B cell (primary cell): ENCODE data around the gene PAX3. TPM values are rescaled to one million over a fixed set of nuclear protein-coding genes. Genes with fewer than 3 reads are reported as not detected.

ENCODE experiments used
- ATAC-seq: fragments of 200-7000 bp; cut with Tn5 transposase; one replicate; pipeline ENCODE4 v1.10.0; 2021; ENCODE audit warnings: low read depth, mild to moderate bottlenecking, moderate number of reproducible peaks, moderate library complexity
- CTCF ChIA-PET: fragments of 350-600 bp; sonication (Branson Sonifier 250); formaldehyde crosslinking; loops from one replicate; lab custom pipeline; 2021; ENCODE audit warnings: antibody characterized with exemption, inconsistent platforms; lab: Charles Lee
- POLR2A ChIA-PET: fragments of 350-600 bp; sonication (Branson Sonifier 250); formaldehyde crosslinking; loops from one replicate; lab custom pipeline; 2021; ENCODE audit warnings: antibody characterized with exemption; lab: Charles Lee
- DNase-seq: peaks from one replicate; pipeline ENCODE4 v3.0.0; 2013
- H2AFZ ChIP-seq: 2 replicates; pipeline ENCODE4 v1.6.1; 2012; ENCODE audit warnings: mild to moderate bottlenecking, low read depth, low read length; ENCODE audit not compliant: insufficient read depth, poor library complexity, severe bottlenecking
- H3K27ac ChIP-seq, 2 donors: 1 replicate in 1 of 2; 2 replicates in 1 of 2; pipeline ENCODE4 v1.5.1; 2012 to 2013; ENCODE audit warnings: low read length in 2 of 2, mild to moderate bottlenecking in 2 of 2, moderate library complexity in 1 of 2
- H3K27me3 ChIP-seq, 4 experiments: fragments of 200-600 bp in 1 of 4; sonication (generic) in 1 of 4; replicated peaks in 1 of 4; 1 replicate in 2 of 4; 2 replicates in 2 of 4; pipeline versions ENCODE4 v1.6.1 to v1.7.0; 2013 to 2016; ENCODE audit warnings: low read length in 3 of 4, mild to moderate bottlenecking in 2 of 4, mixed read lengths in 1 of 4, moderate library complexity in 1 of 4; ENCODE audit not compliant: insufficient read depth in 4 of 4, control insufficient read depth in 3 of 4; ENCODE audit errors: control extremely low read depth in 1 of 4
- H3K36me3 ChIP-seq, 2 experiments: replicated peaks in 1 of 2; 1 replicate in 1 of 2; 2 replicates in 1 of 2; pipeline versions ENCODE4 v1.6.1 to v1.7.1; 2013; ENCODE audit warnings: low read length in 1 of 2; ENCODE audit not compliant: insufficient read depth in 2 of 2, control insufficient read depth in 1 of 2; ENCODE audit errors: control extremely low read depth in 1 of 2, extremely low read depth in 1 of 2
- H3K4me1 ChIP-seq, 2 donors: fragments of 200-600 bp in 1 of 2; sonication (generic) in 1 of 2; 1 replicate in 1 of 2; 2 replicates in 1 of 2; pipeline versions ENCODE4 v1.5.1 to v1.6.1; 2013 to 2017; ENCODE audit warnings: low read length in 2 of 2; ENCODE audit not compliant: control insufficient read depth in 2 of 2, insufficient read depth in 2 of 2
- H3K4me2 ChIP-seq: replicated peaks from 2 replicates; pipeline ENCODE3; 2012; ENCODE audit warnings: mild to moderate bottlenecking, low read depth, low read length; ENCODE audit not compliant: poor library complexity, severe bottlenecking
- H3K4me3 ChIP-seq, 5 experiments: fragments of 200-600 bp in 1 of 5; sonication (generic) in 1 of 5; 1 replicate in 3 of 5; 2 replicates in 2 of 5; pipeline versions ENCODE4 v1.5.1 to v1.7.0; 2011 to 2016; ENCODE audit warnings: low read length in 4 of 5, mild to moderate bottlenecking in 4 of 5, low read depth in 2 of 5, control low read depth in 1 of 5, moderate library complexity in 1 of 5; ENCODE audit not compliant: insufficient read depth in 1 of 5; ENCODE audit errors: control extremely low read depth in 1 of 5, extremely low read depth in 1 of 5
- H3K79me2 ChIP-seq: fragments of 200-600 bp; sonication (generic); one replicate; pipeline ENCODE4 v1.6.0; 2016; ENCODE audit warnings: low read length; ENCODE audit not compliant: control insufficient read depth, insufficient read depth
- H3K9ac ChIP-seq: fragments of 200-600 bp; sonication (generic); 2 replicates; pipeline ENCODE4 v1.6.1; 2017; ENCODE audit warnings: mild to moderate bottlenecking, low read length, moderate library complexity
- H3K9me3 ChIP-seq, 3 donors: one replicate each; pipeline versions ENCODE4 v1.6.1 to v1.7.1; 2013; ENCODE audit warnings: low read length in 2 of 3; ENCODE audit not compliant: control insufficient read depth in 2 of 3, insufficient read depth in 1 of 3; ENCODE audit errors: control extremely low read depth in 1 of 3
- H4K20me1 ChIP-seq: 2 replicates; pipeline ENCODE4 v1.6.0; 2012; ENCODE audit warnings: mild to moderate bottlenecking, low read length; ENCODE audit not compliant: insufficient read depth, control insufficient read depth, poor library complexity, severe bottlenecking
- H3K27ac Mint-ChIP-seq: one replicate; pipeline ENCODE4 v1.8.0; 2021; ENCODE audit warnings: mixed read lengths
- H3K27me3 Mint-ChIP-seq: one replicate; pipeline ENCODE4 v1.8.0; 2021; ENCODE audit warnings: mixed read lengths
- H3K4me1 Mint-ChIP-seq: one replicate; pipeline ENCODE4 v1.8.0; 2021; ENCODE audit warnings: mixed read lengths
- H3K4me3 Mint-ChIP-seq: one replicate; pipeline ENCODE4 v1.8.0; 2021; ENCODE audit warnings: mixed read lengths
- H3K9me3 Mint-ChIP-seq: one replicate; pipeline ENCODE4 v1.8.0; 2022; ENCODE audit warnings: mixed read lengths; ENCODE audit not compliant: insufficient read depth
- EZH2 ChIP-seq: IDR thresholded peaks from 2 replicates; pipeline ENCODE4 v1.6.1; 2012; ENCODE audit warnings: borderline replicate concordance, low read depth, mild to moderate bottlenecking, moderate library complexity, low read length; ENCODE audit not compliant: insufficient read depth, poor library complexity, severe bottlenecking
- WGBS: methylation state at CpG from one replicate; pipeline ENCODE4 v1.1.5; 2013; ENCODE audit warnings: missing lambda C conversion rate; ENCODE audit not compliant: insufficient coverage; 5-methylcytosine and 5-hydroxymethylcytosine counted together
- intact Hi-C: fragments of 100-400 bp; cut with micrococcal nuclease; formaldehyde crosslinking; loops from one replicate; pipeline ENCODE4 v1.10.0; 2022
- polyA plus RNA-seq: library from polyadenylated mRNA; depleted of rRNA; stranded (reverse); fragments of >200 nt; gene quantifications from 2 replicates; pipeline ENCODE4 v1.2.3, GENCODE V29; 2012
- total RNA-seq, 2 donors: library from RNA; stranded (reverse); fragments of 120-200 nt in 1 of 2; gene quantifications; 1 replicate in 1 of 2; 2 replicates in 1 of 2; pipeline versions ENCODE4 v1.2.3 to v1.2.4, GENCODE V29; 2013 to 2022
- TF ChIP-seq, protein P1 (sequence below): fragments of 200-600 bp; IDR thresholded peaks from one replicate; pipeline ENCODE4 v1.8.0; 2022; ENCODE audit warnings: antibody characterized with exemption, mild to moderate bottlenecking

The PAX3 gene
- total and polyA plus RNA-seq, 2 donors (not counting 1 experiment from before 2014, with no cell fraction given) = not detected

DNA sequence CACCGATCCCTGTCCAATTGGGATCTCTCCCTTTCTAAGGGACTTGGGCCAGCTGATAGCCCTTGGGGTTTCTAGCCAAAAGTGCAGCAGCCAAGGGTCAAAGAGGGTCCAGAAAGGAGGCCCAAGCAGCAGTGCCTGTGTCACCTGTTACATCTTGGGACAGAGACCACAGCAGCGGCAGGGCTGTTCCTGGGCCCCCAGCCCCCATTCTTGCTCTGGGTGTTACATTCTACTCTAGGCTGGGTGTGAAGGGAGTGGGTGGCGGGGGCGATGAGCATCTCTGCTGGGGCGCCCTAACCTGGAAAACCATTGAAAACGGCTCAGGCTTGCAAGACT is 1.2 kb downstream of the PAX3 start:
- ChIA-PET POLR2A (no interaction called here), CTCF (no interaction called here)
- Histone ChIP-seq H3K4me3 (no peak overlapping the region), H3K36me3 (no peaks in the 10 kb centered on the region), H3K4me2 (no peak overlapping the region), H4K20me1 (no peaks in the 10 kb centered on the region), H3K27me3 (peaks cover 0 to 94% (median 66%) of the 10 kb centered on the region in 4 experiments), H3K9ac (no peak overlapping the region), H3K27ac (no peak overlapping the region), H3K4me1 (peaks cover 12 to 23% of the 10 kb centered on the region in 2 donors), H2AFZ (no peak overlapping the region), H3K79me2 (no peaks in the 10 kb centered on the region), H3K9me3 (peaks cover 0 to 72% (median 8%) of the 10 kb centered on the region in 3 donors)
- peaks cover 18% of the 10 kb centered on the region for H3K4me1 Mint-ChIP-seq
- no peak for ATAC-seq
- H3K27ac Mint-ChIP-seq = no peak overlapping the region
- WGBS = 15% methylated on average over 6 of the region's 6 CpGs
- TF ChIP-seq EZH2 = no peak
- TF ChIP-seq, protein P1, sequence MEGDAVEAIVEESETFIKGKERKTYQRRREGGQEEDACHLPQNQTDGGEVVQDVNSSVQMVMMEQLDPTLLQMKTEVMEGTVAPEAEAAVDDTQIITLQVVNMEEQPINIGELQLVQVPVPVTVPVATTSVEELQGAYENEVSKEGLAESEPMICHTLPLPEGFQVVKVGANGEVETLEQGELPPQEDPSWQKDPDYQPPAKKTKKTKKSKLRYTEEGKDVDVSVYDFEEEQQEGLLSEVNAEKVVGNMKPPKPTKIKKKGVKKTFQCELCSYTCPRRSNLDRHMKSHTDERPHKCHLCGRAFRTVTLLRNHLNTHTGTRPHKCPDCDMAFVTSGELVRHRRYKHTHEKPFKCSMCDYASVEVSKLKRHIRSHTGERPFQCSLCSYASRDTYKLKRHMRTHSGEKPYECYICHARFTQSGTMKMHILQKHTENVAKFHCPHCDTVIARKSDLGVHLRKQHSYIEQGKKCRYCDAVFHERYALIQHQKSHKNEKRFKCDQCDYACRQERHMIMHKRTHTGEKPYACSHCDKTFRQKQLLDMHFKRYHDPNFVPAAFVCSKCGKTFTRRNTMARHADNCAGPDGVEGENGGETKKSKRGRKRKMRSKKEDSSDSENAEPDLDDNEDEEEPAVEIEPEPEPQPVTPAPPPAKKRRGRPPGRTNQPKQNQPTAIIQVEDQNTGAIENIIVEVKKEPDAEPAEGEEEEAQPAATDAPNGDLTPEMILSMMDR = no peak
- DNase-seq = peak; percentile 14
- no peak overlapping the region for H3K4me3 Mint-ChIP-seq
- peaks cover 2% of the 10 kb centered on the region for H3K9me3 Mint-ChIP-seq
- intact Hi-C loops = no loop called here
- peaks cover 85% of the 10 kb centered on the region for H3K27me3 Mint-ChIP-seq

DNA sequence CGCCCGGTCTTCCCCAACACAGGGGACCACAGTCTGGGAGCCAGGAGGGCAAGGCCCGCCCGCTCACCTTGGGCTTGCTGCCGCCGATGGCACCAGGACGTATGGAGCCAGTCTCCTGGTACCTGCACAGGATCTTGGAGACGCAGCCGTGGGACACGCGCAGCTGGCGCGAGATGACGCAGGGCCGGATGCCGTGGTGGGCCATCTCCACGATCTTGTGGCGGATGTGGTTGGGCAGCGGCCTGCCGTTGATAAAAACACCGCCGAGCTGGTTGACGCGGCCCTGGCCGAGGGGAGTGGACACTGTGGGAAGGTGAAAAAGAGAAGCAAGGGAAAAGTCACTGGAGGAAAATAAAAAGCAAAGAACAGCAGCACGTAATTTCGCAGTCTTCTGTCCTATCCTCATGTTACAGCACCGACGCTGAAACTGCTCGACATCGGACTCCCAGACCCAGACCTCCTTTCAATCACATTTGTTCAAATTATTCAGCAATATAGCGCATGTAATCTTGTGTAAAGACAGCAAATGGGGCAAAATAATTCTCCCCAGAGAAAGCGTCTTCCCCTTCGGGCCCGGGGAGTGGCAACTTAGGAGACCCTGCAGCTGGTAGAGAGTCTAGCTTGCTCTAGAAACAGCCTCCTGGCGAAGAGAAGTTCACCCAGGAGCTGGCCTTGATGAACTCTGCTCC is 1.7 kb downstream of the PAX3 start:
- POLR2A ChIA-PET = no interaction called here
- Mint-ChIP-seq H3K4me1 (peaks cover 17% of the 10 kb centered on the region), H3K9me3 (peaks cover 2% of the 10 kb centered on the region), H3K27me3 (peaks cover 85% of the 10 kb centered on the region), H3K27ac (no peak overlapping the region), H3K4me3 (no peak overlapping the region)
- Histone ChIP-seq H3K27ac (no peak overlapping the region), H3K4me2 (no peak overlapping the region), H3K4me1 (peaks cover 12 to 23% of the 10 kb centered on the region in 2 donors), H3K27me3 (peaks cover 0 to 94% (median 66%) of the 10 kb centered on the region in 4 experiments), H3K4me3 (no peak overlapping the region), H3K36me3 (no peaks in the 10 kb centered on the region), H4K20me1 (no peaks in the 10 kb centered on the region), H3K79me2 (no peaks in the 10 kb centered on the region), H2AFZ (no peak overlapping the region), H3K9ac (no peak overlapping the region), H3K9me3 (peaks cover 0 to 67% (median 8%) of the 10 kb centered on the region in 3 donors)
- ATAC-seq = no peak
- peak; percentile 18 for DNase-seq
- WGBS = 12% methylated on average over 32 of the region's 36 CpGs
- CTCF ChIA-PET = no interaction called here
- intact Hi-C loops = no loop called here
- TF ChIP-seq EZH2 = no peak
- TF ChIP-seq, protein P1 = no peak
